Colonic mucosa (tissue), 4 donors: Measurements from ENCODE around the gene LAPTM4A. TPM values are rescaled to one million over a fixed set of nuclear protein-coding genes. Genes with fewer than 3 reads are reported as not detected.
"Not testable (repeated sequence)": the region's sequence is repeated elsewhere in the genome, so short reads cannot be mapped to it uniquely, and the experiment has no call there.

ENCODE experiments used
- DNase-seq: peaks from one replicate; pipeline ENCODE4 v3.0.0-alpha.2; 2020
- H3K27ac ChIP-seq: fragments of 200-600 bp; one replicate; pipeline ENCODE4 v1.8.0; 2021
- H3K27me3 ChIP-seq: fragments of 200-600 bp; one replicate; pipeline ENCODE4 v1.8.0; 2021
- H3K36me3 ChIP-seq: fragments of 200-600 bp; one replicate; pipeline ENCODE4 v1.8.0; 2021
- H3K4me1 ChIP-seq: fragments of 200-600 bp; one replicate; pipeline ENCODE4 v1.8.0; 2021; ENCODE audit warnings: mild to moderate bottlenecking
- H3K4me3 ChIP-seq: fragments of 200-600 bp; one replicate; pipeline ENCODE4 v1.8.0; 2021
- H3K9ac ChIP-seq, 2 donors: one replicate each; pipeline ENCODE4 v1.7.0; 2013; ENCODE audit warnings: control low read depth in 2 of 2, low read depth in 2 of 2, low read length in 2 of 2
- H3K9me3 ChIP-seq: fragments of 200-600 bp; one replicate; pipeline ENCODE4 v1.8.0; 2021
- intact Hi-C: fragments of 100-400 bp; cut with DNase I; formaldehyde crosslinking; loops from one replicate; pipeline ENCODE4 v1.14.1; 2022
- total RNA-seq, 2 donors: library from RNA; stranded (reverse); fragmentation: NEBNext Ultra II Directional in 1 of 2; extraction: Animal tissue kit (Norgen Biotek cat#: 25700) in 1 of 2; gene quantifications; one replicate each; pipeline ENCODE4 v1.2.1, GENCODE V29; 2021
- TF ChIP-seq, protein P1 (sequence below): fragments of 200-600 bp; IDR thresholded peaks from one replicate; pipeline ENCODE4 v1.8.0; 2022; ENCODE audit warnings: antibody characterized with exemption, mild to moderate bottlenecking
- donor health status: healthy.
- donor health status: DM: no; HTN: no; CAD: no.
- donor health status: DM: no; HTN: no; CAD: no.

The LAPTM4A gene
- total RNA-seq, 2 donors from 2014 or later: 158 to 190 TPM

DNA sequence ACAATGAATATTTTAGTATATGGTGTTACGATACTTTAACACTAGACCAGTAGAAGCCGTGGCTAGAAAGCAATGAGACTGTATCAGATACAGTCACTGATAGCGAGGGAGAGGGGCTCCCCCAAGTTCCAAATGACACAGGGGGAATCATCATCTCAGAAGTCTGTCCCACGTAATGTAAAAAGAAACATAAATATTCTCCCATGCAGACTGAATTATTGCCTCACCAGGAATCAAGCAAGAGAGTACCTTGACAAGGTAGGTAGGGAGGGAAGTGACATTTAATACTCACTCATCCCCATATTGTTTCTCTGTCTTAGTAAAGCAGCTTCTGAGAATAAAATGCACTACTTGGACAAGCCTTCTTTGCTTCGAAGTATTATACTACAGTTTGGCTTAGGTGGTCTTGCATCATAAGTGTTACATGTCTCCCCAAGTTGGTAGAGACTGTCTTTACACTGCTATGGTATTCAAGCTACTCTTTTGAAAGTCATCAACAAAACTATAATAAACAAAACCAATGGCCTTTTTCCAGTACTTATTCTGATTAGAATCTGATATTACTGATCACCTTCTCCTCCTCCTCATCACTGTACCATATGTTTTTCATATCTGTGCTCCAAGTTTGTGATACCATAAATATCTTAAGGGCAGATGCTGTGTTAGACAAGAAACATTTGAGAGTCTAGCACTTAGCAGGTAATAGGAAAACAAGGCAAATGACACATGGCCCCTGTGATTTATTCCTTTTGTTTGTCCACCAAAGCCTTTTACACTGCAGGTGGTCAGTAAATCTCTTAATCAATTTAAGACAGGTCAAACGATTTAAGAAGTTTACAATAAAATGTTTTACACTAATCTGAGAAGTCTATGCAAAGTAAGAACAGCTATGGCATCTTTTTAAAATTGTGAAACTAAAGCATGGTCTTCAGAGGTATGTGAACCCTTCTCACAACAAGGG, 2.7 kb downstream of the LAPTM4A start:
- H3K4me1 ChIP-seq: no peaks in the 10 kb centered on the region
- no peaks in the 10 kb centered on the region for H3K9me3 ChIP-seq
- H3K27ac ChIP-seq: peak overlapping the region; percentile 97
- no peaks in the 10 kb centered on the region for H3K27me3 ChIP-seq
- DNase-seq: no peak
- intact Hi-C loops: no loop called here
- peak overlapping the region in 1 of 2 donors; percentile 97 for H3K9ac ChIP-seq
- H3K36me3 ChIP-seq: no peaks in the 10 kb centered on the region
- TF ChIP-seq, protein P1, sequence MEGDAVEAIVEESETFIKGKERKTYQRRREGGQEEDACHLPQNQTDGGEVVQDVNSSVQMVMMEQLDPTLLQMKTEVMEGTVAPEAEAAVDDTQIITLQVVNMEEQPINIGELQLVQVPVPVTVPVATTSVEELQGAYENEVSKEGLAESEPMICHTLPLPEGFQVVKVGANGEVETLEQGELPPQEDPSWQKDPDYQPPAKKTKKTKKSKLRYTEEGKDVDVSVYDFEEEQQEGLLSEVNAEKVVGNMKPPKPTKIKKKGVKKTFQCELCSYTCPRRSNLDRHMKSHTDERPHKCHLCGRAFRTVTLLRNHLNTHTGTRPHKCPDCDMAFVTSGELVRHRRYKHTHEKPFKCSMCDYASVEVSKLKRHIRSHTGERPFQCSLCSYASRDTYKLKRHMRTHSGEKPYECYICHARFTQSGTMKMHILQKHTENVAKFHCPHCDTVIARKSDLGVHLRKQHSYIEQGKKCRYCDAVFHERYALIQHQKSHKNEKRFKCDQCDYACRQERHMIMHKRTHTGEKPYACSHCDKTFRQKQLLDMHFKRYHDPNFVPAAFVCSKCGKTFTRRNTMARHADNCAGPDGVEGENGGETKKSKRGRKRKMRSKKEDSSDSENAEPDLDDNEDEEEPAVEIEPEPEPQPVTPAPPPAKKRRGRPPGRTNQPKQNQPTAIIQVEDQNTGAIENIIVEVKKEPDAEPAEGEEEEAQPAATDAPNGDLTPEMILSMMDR: no peak
- peak overlapping the region; percentile 73 for H3K4me3 ChIP-seq

DNA sequence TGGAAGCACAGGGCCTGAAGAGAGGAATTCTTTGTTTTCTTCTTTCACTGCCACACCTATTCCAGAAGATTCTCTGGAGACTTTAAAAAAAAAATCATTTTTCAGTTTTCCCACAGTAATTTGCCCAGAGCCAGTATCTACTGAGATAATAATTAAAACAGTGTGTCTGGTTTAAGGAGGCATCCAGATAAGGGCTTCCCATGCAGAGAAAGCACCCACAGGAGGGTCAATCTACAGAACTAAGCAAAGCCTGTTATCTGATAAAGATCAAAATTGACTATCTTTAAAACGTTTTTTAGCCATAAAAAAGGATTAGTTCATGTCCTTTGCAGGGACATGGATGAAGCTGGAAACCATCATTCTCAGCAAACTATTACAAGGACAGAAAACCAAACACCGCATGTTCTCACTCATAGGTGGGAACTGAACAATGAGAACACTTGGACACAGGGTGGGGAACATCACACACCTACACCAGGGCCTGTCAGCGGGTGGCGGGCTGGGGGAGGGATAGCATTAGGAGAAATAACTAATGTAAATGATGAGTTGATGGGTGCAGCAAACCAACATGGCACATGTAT, 5.6 kb downstream of the LAPTM4A start:
- H3K9ac ChIP-seq, H3K27me3 ChIP-seq, DNase-seq, intact Hi-C loops, H3K9me3 ChIP-seq, H3K36me3 ChIP-seq, H3K27ac ChIP-seq, H3K4me1 ChIP-seq, H3K4me3 ChIP-seq: not testable (repeated sequence)

DNA sequence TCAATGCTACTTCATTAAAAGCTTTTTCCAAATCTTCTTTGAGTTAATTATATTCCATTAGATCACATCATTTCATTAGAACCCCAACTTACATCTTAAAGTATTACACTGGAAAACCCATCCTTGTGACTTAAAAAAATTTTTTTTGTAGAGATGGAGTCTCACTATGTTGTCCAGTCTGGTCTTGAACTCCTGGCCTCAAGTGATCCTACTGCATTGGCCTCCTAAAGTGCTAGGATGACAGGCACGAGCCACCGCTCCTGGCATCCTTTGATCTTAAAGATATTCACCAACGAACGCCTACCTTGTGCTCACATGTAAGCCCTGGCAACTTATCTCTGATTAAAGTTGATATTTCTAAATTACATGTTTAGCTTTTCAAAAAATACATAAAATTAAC, 6.7 kb downstream of the LAPTM4A start:
- Histone ChIP-seq H3K4me1 (peaks cover 6% of the 10 kb centered on the region), H3K27me3 (no peaks in the 10 kb centered on the region), H3K9ac (no peak overlapping the region), H3K9me3 (no peaks in the 10 kb centered on the region), H3K4me3 (no peak overlapping the region), H3K36me3 (no peaks in the 10 kb centered on the region), H3K27ac (no peak overlapping the region)
- intact Hi-C loops: no loop called here
- TF ChIP-seq, protein P1: no peak
- DNase-seq: no peak

DNA sequence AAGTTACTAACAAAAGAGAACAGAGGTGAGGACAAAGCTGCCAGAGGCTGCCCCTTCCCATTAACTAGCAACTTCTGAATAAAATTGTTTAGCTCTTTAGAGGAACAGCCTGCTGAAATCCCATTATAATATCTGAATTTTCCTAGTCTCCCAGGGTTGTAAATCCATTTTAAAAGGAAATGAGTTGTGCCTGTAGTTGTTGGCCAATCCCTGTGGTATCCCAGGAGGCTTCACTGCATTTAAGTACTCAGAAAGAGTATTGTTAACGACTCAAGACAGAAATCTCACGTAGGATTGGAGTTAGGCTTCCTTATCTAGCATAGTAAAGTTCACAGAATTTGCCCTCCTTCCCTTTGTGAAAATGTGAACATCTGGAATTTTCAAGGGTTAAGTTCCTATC, 8.9 kb downstream of the LAPTM4A start:
- no peak overlapping the region for H3K4me3 ChIP-seq
- TF ChIP-seq, protein P1: no peak
- peaks cover 6% of the 10 kb centered on the region for H3K4me1 ChIP-seq
- no peak overlapping the region for H3K9ac ChIP-seq
- H3K36me3 ChIP-seq: peaks cover 7% of the 10 kb centered on the region
- H3K27ac ChIP-seq: no peak overlapping the region
- no peaks in the 10 kb centered on the region for H3K27me3 ChIP-seq
- no peaks in the 10 kb centered on the region for H3K9me3 ChIP-seq
- intact Hi-C loops: no loop called here
- DNase-seq: no peak

DNA sequence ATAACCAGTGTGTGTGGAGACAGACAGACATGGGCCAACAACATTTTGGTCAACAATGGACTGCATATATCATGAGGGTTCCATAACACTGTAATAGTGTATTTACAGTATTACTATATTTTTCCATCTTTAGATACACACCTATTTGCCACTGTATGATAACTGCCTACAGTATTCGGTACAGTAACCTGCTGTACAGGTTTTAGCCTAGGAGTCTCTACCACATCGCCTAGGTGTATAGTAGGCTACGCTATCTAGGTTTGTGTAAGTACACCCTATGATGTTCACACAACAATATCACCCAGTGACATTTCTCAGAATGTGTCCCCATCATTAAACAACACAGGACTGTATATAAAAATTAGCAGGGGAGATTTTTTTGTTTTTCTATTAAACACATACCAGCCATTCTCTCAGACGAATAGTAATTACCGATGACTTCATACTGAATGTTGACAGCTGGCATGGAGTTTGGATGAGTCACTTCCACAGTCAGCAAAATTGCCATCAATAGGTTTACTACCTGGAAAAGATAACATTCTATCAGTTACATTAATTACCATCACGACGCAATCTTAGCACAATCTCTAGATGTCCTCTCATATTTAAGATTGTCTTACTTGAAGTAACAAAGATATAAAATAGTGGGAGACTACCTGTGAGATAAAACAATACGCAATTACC, 10.8 kb downstream of the LAPTM4A start:
- intact Hi-C loops: no loop called here
- Histone ChIP-seq H3K9ac (no peak overlapping the region), H3K27me3 (no peaks in the 10 kb centered on the region), H3K4me1 (peaks cover 6% of the 10 kb centered on the region), H3K36me3 (peaks cover 7% of the 10 kb centered on the region), H3K27ac (no peak overlapping the region), H3K9me3 (no peaks in the 10 kb centered on the region), H3K4me3 (no peak overlapping the region)
- TF ChIP-seq, protein P1: no peak
- DNase-seq: no peak
